GM18858 (cell line): ENCODE measurements around the gene CWC15.
"Not testable (repeated sequence)": the region's sequence is repeated elsewhere in the genome, so short reads cannot be mapped to it uniquely, and the experiment has no call there.

Experiments used
- ATAC-seq: cut with Tn5 transposase; IDR thresholded peaks from one replicate; pipeline ENCODE4 v1.9.1; 2021; ENCODE audit not compliant: unreplicated experiment

Gene CWC15

GRCh38 chr11:94922321-94923003, 50.9 kb downstream of the CWC15 start:
- ATAC-seq = no peak

- ATAC-seq = no peak
These were observed 53.0 kb downstream of the CWC15 start for GRCh38 chr11:94920311-94920710.

GRCh38 chr11:94913718-94914394, 59.5 kb downstream of the CWC15 start:
- not testable (repeated sequence) for ATAC-seq

- no peak for ATAC-seq
These were observed 60.5 kb downstream of the CWC15 start for GRCh38 chr11:94912806-94913205.
